GM18505 (cell line): ENCODE measurements around the gene STARD8.

Experiments
- ATAC-seq: cut with Tn5 transposase; IDR thresholded peaks from one replicate; pipeline ENCODE4 v1.9.1; 2021; ENCODE audit not compliant: unreplicated experiment
- POLR2A ChIP-seq: IDR thresholded peaks from 4 replicates; pipeline ENCODE4 v1.6.1; 2011; ENCODE audit warnings: borderline replicate concordance; ENCODE audit not compliant: insufficient read depth, insufficient read length; ENCODE audit errors: extremely low read depth

STARD8 gene

GRCh38 chrX:68698942-68699341, 51.5 kb downstream of the STARD8 start:
- no peak for ATAC-seq

GRCh38 chrX:68699960-68700746, 52.7 kb downstream of the STARD8 start:
- ATAC-seq, result no peak
- no peak for TF ChIP-seq POLR2A

More at GRCh38 chrX:68698942-68699341, 51.5 kb downstream of the STARD8 start:
- TF ChIP-seq POLR2A, result no peak

GRCh38 chrX:68703369-68703768, 55.9 kb downstream of the STARD8 start:
- no peak for ATAC-seq
- no peak for TF ChIP-seq POLR2A

- ATAC-seq, result no peak
- TF ChIP-seq POLR2A, result no peak
Observed at GRCh38 chrX:68703846-68704245, 56.4 kb downstream of the STARD8 start.

- no peak for ATAC-seq
- no peak for TF ChIP-seq POLR2A
Observed at GRCh38 chrX:68705986-68706385, 58.5 kb downstream of the STARD8 start.

- no peak for ATAC-seq
- no peak for TF ChIP-seq POLR2A
Observed at GRCh38 chrX:68708503-68709290, 61.2 kb downstream of the STARD8 start.

- no peak for TF ChIP-seq POLR2A
- peak; percentile 72 for ATAC-seq
Observed at GRCh38 chrX:68710870-68711576, 63.6 kb downstream of the STARD8 start.

GRCh38 chrX:68711845-68712244, 64.4 kb downstream of the STARD8 start:
- no peak for ATAC-seq
- no peak for TF ChIP-seq POLR2A

GRCh38 chrX:68714856-68715255, 67.4 kb downstream of the STARD8 start:
- no peak for TF ChIP-seq POLR2A
- no peak for ATAC-seq

GRCh38 chrX:68717196-68717595, 69.7 kb downstream of the STARD8 start:
- no peak for ATAC-seq
- no peak for TF ChIP-seq POLR2A

- TF ChIP-seq POLR2A, result no peak
- no peak for ATAC-seq
Observed at GRCh38 chrX:68717663-68718442, 70.4 kb downstream of the STARD8 start.

GRCh38 chrX:68718443-68718820, 71.0 kb downstream of the STARD8 start:
- ATAC-seq, result no peak
- no peak for TF ChIP-seq POLR2A

GRCh38 chrX:68719181-68719903, 71.9 kb downstream of the STARD8 start:
- ATAC-seq, result no peak
- no peak for TF ChIP-seq POLR2A
